ENCODE measurements around the gene ADSS1.

ADSS1 gene

GRCh38 chr14:104786726-104787675 is 63.0 kb downstream of the ADSS1 start:
- Histone ChIP-seq H3K9me3 (ENCODE audit: control insufficient read depth, low read depth, low read length) (no peaks in the 10 kb centered on the region), H3K9ac (ENCODE audit: low read length) (no peak overlapping the region), H3K36me3 (ENCODE audit: control insufficient read depth, low read depth, low read length) (peaks cover 11% of the 10 kb centered on the region), H3K27ac (ENCODE audit: low read length) (no peak overlapping the region), H3K4me3 (ENCODE audit: low read length) (no peak overlapping the region), H3K27me3 (ENCODE audit: control insufficient read depth, insufficient read depth, low read length) (no peaks in the 10 kb centered on the region), H3K4me1 (ENCODE audit: control insufficient read depth, low read depth, low read length) (no peaks in the 10 kb centered on the region)

- H3K36me3 ChIP-seq (ENCODE audit: control insufficient read depth, low read depth, low read length) = peaks cover 11% of the 10 kb centered on the region
- no peak overlapping the region for H3K9ac ChIP-seq (ENCODE audit: low read length)
Observed at GRCh38 chr14:104787736-104788135, 63.7 kb downstream of the ADSS1 start.

GRCh38 chr14:104788161-104788818 is 64.3 kb downstream of the ADSS1 start:
- no peaks in the 10 kb centered on the region for H3K27me3 ChIP-seq (ENCODE audit: control insufficient read depth, insufficient read depth, low read length)
- peaks cover under 1% of the 10 kb centered on the region for H3K4me1 ChIP-seq (ENCODE audit: control insufficient read depth, low read depth, low read length)
- peaks cover 11% of the 10 kb centered on the region for H3K36me3 ChIP-seq (ENCODE audit: control insufficient read depth, low read depth, low read length)
- no peak overlapping the region for H3K9ac ChIP-seq (ENCODE audit: low read length)
- no peaks in the 10 kb centered on the region for H3K9me3 ChIP-seq (ENCODE audit: control insufficient read depth, low read depth, low read length)
- no peak overlapping the region for H3K27ac ChIP-seq (ENCODE audit: low read length)
- H3K4me3 ChIP-seq (ENCODE audit: low read length) = no peak overlapping the region

More at GRCh38 chr14:104787736-104788135, 63.7 kb downstream of the ADSS1 start:
- Histone ChIP-seq H3K9me3 (ENCODE audit: control insufficient read depth, low read depth, low read length) (no peaks in the 10 kb centered on the region), H3K27me3 (ENCODE audit: control insufficient read depth, insufficient read depth, low read length) (no peaks in the 10 kb centered on the region), H3K27ac (ENCODE audit: low read length) (no peak overlapping the region), H3K4me3 (ENCODE audit: low read length) (no peak overlapping the region), H3K4me1 (ENCODE audit: control insufficient read depth, low read depth, low read length) (no peaks in the 10 kb centered on the region)

DNA sequence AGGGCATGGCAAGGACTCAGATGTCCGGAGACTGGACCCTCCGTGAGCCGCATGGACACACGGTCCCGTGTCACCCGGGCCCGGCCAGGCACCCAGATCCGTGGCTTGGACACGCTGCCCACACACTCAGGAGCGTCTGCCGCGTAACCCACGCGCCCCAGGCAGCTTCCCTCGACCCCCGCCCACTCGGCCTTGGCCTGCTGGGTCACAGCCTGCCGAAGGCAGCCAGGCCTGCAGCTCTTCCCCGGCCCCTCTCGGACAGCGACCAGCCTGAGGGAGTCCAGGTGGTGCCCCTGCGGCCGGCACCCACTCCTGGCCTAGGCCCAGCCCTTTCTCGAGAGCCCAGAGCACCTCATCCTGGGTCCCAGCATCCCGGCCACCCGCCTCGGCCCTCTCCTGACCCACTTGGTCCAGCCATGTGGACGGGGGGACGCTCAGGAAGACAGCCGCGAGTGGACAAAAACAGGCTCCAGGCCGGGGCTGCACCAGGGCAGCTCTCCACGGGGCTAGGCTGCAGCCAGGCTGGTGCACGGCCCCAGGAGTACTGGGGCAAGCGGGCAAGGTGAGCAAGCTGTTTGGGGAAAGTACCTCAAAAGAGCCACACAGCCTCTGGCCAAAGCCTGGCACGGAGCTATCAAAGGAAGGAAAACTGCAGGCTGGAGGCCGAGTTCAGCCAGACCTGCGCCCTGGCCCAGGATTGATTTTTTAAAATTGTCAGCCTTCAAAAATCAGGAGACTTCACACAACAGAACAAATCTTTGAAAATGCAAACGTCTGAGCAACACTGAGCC is 65.0 kb downstream of the ADSS1 start:
- Histone ChIP-seq H3K9ac (ENCODE audit: low read length) (no peak overlapping the region), H3K4me1 (ENCODE audit: control insufficient read depth, low read depth, low read length) (peaks cover 8% of the 10 kb centered on the region), H3K36me3 (ENCODE audit: control insufficient read depth, low read depth, low read length) (peaks cover 11% of the 10 kb centered on the region)

GRCh38 chr14:104789752-104790743 is 66.0 kb downstream of the ADSS1 start:
- H3K4me1 ChIP-seq (ENCODE audit: control insufficient read depth, low read depth, low read length) = peaks cover 11% of the 10 kb centered on the region
- no peaks in the 10 kb centered on the region for H3K9me3 ChIP-seq (ENCODE audit: control insufficient read depth, low read depth, low read length)
- peaks cover 11% of the 10 kb centered on the region for H3K36me3 ChIP-seq (ENCODE audit: control insufficient read depth, low read depth, low read length)
- no peak overlapping the region for H3K4me3 ChIP-seq (ENCODE audit: low read length)
- no peak overlapping the region for H3K9ac ChIP-seq (ENCODE audit: low read length)
- H3K27ac ChIP-seq (ENCODE audit: low read length) = no peak overlapping the region
- H3K27me3 ChIP-seq (ENCODE audit: control insufficient read depth, insufficient read depth, low read length) = peaks cover 6% of the 10 kb centered on the region

More for the DNA sequence above, 65.0 kb downstream of the ADSS1 start:
- H3K4me3 ChIP-seq (ENCODE audit: low read length) = no peak overlapping the region
- H3K27ac ChIP-seq (ENCODE audit: low read length) = no peak overlapping the region
- H3K9me3 ChIP-seq (ENCODE audit: control insufficient read depth, low read depth, low read length) = no peaks in the 10 kb centered on the region
- H3K27me3 ChIP-seq (ENCODE audit: control insufficient read depth, insufficient read depth, low read length) = no peaks in the 10 kb centered on the region

- H3K4me1 ChIP-seq (ENCODE audit: control insufficient read depth, low read depth, low read length) = peaks cover 16% of the 10 kb centered on the region
- H3K27me3 ChIP-seq (ENCODE audit: control insufficient read depth, insufficient read depth, low read length) = peaks cover 13% of the 10 kb centered on the region
- H3K9me3 ChIP-seq (ENCODE audit: control insufficient read depth, low read depth, low read length) = no peaks in the 10 kb centered on the region
- no peak overlapping the region for H3K27ac ChIP-seq (ENCODE audit: low read length)
- H3K4me3 ChIP-seq (ENCODE audit: low read length) = no peak overlapping the region
- no peak overlapping the region for H3K9ac ChIP-seq (ENCODE audit: low read length)
- H3K36me3 ChIP-seq (ENCODE audit: control insufficient read depth, low read depth, low read length) = peaks cover 11% of the 10 kb centered on the region
Observed at GRCh38 chr14:104791425-104791824, 67.4 kb downstream of the ADSS1 start.

- no peak overlapping the region for H3K9ac ChIP-seq (ENCODE audit: low read length)
- no peaks in the 10 kb centered on the region for H3K9me3 ChIP-seq (ENCODE audit: control insufficient read depth, low read depth, low read length)
- H3K36me3 ChIP-seq (ENCODE audit: control insufficient read depth, low read depth, low read length) = peaks cover 11% of the 10 kb centered on the region
- no peak overlapping the region for H3K4me3 ChIP-seq (ENCODE audit: low read length)
- H3K27ac ChIP-seq (ENCODE audit: low read length) = no peak overlapping the region
- H3K27me3 ChIP-seq (ENCODE audit: control insufficient read depth, insufficient read depth, low read length) = peaks cover 21% of the 10 kb centered on the region
- H3K4me1 ChIP-seq (ENCODE audit: control insufficient read depth, low read depth, low read length) = peaks cover 19% of the 10 kb centered on the region
Observed at GRCh38 chr14:104792101-104792884, 68.3 kb downstream of the ADSS1 start.

- H3K9me3 ChIP-seq (ENCODE audit: control insufficient read depth, low read depth, low read length) = no peaks in the 10 kb centered on the region
- no peak overlapping the region for H3K4me3 ChIP-seq (ENCODE audit: low read length)
- H3K4me1 ChIP-seq (ENCODE audit: control insufficient read depth, low read depth, low read length) = peaks cover 19% of the 10 kb centered on the region
- H3K27ac ChIP-seq (ENCODE audit: low read length) = no peak overlapping the region
- H3K27me3 ChIP-seq (ENCODE audit: control insufficient read depth, insufficient read depth, low read length) = peaks cover 30% of the 10 kb centered on the region
- peaks cover 11% of the 10 kb centered on the region for H3K36me3 ChIP-seq (ENCODE audit: control insufficient read depth, low read depth, low read length)
- H3K9ac ChIP-seq (ENCODE audit: low read length) = no peak overlapping the region
Observed at GRCh38 chr14:104792945-104793702, 69.1 kb downstream of the ADSS1 start.

DNA sequence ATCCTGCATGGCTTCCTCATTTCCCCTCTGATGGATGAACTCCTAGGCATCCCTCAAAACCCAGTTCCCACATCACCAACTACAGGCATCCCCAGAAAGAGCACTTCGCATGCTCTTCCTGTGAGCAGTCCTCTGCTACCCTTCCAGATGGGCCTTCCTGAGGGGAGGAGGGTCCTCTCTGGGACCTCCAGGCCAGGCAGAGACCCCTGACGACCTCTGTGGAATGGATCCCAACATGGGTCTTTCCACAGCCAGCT is 69.6 kb downstream of the ADSS1 start:
- Histone ChIP-seq H3K36me3 (ENCODE audit: control insufficient read depth, low read depth, low read length) (peaks cover 11% of the 10 kb centered on the region), H3K9ac (ENCODE audit: low read length) (no peak overlapping the region)

DNA sequence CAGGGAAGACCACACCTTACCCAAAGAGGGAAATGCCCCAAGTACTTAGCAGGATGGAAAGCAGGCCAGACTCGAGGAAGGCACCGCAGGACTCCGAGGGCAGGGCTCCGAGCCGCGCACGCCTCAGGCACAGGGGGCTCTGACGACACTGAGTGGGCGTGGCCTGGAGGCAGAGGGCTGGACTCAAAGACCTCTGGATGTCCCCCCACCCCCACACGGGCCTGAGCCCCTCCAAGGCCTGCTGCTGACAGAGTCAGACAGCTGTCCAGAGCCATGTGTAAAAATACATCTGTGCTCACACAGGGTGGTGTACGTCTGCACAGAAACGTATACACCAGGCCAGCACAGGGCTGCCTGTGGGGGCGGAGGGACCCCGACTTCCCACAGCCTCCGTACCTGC is 70.1 kb downstream of the ADSS1 start:
- Histone ChIP-seq H3K4me3 (ENCODE audit: low read length) (peak overlapping the region; percentile 72), H3K4me1 (ENCODE audit: control insufficient read depth, low read depth, low read length) (peaks cover 19% of the 10 kb centered on the region), H3K9ac (ENCODE audit: low read length) (peak overlapping the region; percentile 49), H3K27me3 (ENCODE audit: control insufficient read depth, insufficient read depth, low read length) (peaks cover 39% of the 10 kb centered on the region), H3K27ac (ENCODE audit: low read length) (no peak overlapping the region), H3K9me3 (ENCODE audit: control insufficient read depth, low read depth, low read length) (no peaks in the 10 kb centered on the region), H3K36me3 (ENCODE audit: control insufficient read depth, low read depth, low read length) (peaks cover 11% of the 10 kb centered on the region)

More for the DNA sequence above, 69.6 kb downstream of the ADSS1 start:
- no peaks in the 10 kb centered on the region for H3K9me3 ChIP-seq (ENCODE audit: control insufficient read depth, low read depth, low read length)
- peak overlapping the region; percentile 72 for H3K4me3 ChIP-seq (ENCODE audit: low read length)
- H3K27ac ChIP-seq (ENCODE audit: low read length) = no peak overlapping the region
- peaks cover 19% of the 10 kb centered on the region for H3K4me1 ChIP-seq (ENCODE audit: control insufficient read depth, low read depth, low read length)
- H3K27me3 ChIP-seq (ENCODE audit: control insufficient read depth, insufficient read depth, low read length) = peaks cover 35% of the 10 kb centered on the region
